WERI-Rb-1 (cell line): ENCODE results near the gene TMC6.
"Not testable (repeated sequence)": the region's sequence is repeated elsewhere in the genome, so short reads cannot be mapped to it uniquely, and the experiment has no call there.

Source experiments
- DNase-seq: peaks from one replicate; pipeline ENCODE4 v3.0.0-alpha.2; 2020
- H3K27ac ChIP-seq: fragments of 250-450 bp; sonication (Bioruptor Pico); 2 replicates; pipeline ENCODE4 v1.5.1; 2020; ENCODE audit warnings: mild to moderate bottlenecking, moderate library complexity
- H3K27me3 ChIP-seq: fragments of 250-450 bp; sonication (Bioruptor Pico); 2 replicates; pipeline ENCODE4 v1.5.1; 2021; ENCODE audit warnings: mild to moderate bottlenecking, low read depth, moderate library complexity; ENCODE audit not compliant: insufficient read depth, severe bottlenecking
- H3K36me3 ChIP-seq: fragments of 250-450 bp; sonication (Bioruptor Pico); 2 replicates; pipeline ENCODE4 v1.5.1; 2020; ENCODE audit warnings: mild to moderate bottlenecking, moderate library complexity
- H3K4me3 ChIP-seq: 2 replicates; pipeline ENCODE4 v1.5.1; 2011; ENCODE audit warnings: low read depth, mild to moderate bottlenecking, control low read depth, low read length
- H3K9me3 ChIP-seq: fragments of 250-450 bp; sonication (Bioruptor Pico); 2 replicates; pipeline ENCODE4 v1.5.1; 2021; ENCODE audit warnings: mild to moderate bottlenecking, moderate library complexity; ENCODE audit not compliant: severe bottlenecking
- CTCF ChIP-seq: IDR thresholded peaks from 2 replicates; pipeline ENCODE4 v1.5.1; 2011; ENCODE audit warnings: low read depth, mild to moderate bottlenecking, control low read depth, inconsistent platforms, low read length

TMC6 gene

GRCh38 chr17:78173097-78173715 lies 44.7 kb upstream of the TMC6 start:
- Histone ChIP-seq H3K27me3 (no peaks in the 10 kb centered on the region), H3K4me3 (no peak overlapping the region), H3K36me3 (peaks cover 75% of the 10 kb centered on the region), H3K27ac (no peak overlapping the region), H3K9me3 (no peaks in the 10 kb centered on the region)
- no peak for TF ChIP-seq CTCF
- DNase-seq: no peak

- Histone ChIP-seq H3K4me3 (no peak overlapping the region), H3K9me3 (no peaks in the 10 kb centered on the region), H3K27me3 (no peaks in the 10 kb centered on the region), H3K27ac (no peak overlapping the region), H3K36me3 (peaks cover 68% of the 10 kb centered on the region)
- no peak for DNase-seq
- no peak for TF ChIP-seq CTCF
Measured at GRCh38 chr17:78172249-78173051, 43.9 kb upstream of the TMC6 start.

- not testable (repeated sequence) for H3K27ac ChIP-seq, H3K4me3 ChIP-seq, DNase-seq, H3K9me3 ChIP-seq, H3K27me3 ChIP-seq
- H3K36me3 ChIP-seq: peaks cover 61% of the 10 kb centered on the region
Measured at GRCh38 chr17:78171591-78172248, 43.2 kb upstream of the TMC6 start.

- Histone ChIP-seq H3K27me3 (no peaks in the 10 kb centered on the region), H3K4me3 (no peak overlapping the region), H3K36me3 (peaks cover 55% of the 10 kb centered on the region), H3K9me3 (no peaks in the 10 kb centered on the region), H3K27ac (no peak overlapping the region)
- TF ChIP-seq CTCF: no peak
- no peak for DNase-seq
Measured at GRCh38 chr17:78170692-78171590, 42.4 kb upstream of the TMC6 start.

- Histone ChIP-seq H3K36me3 (peaks cover 37% of the 10 kb centered on the region), H3K4me3 (peak overlapping the region; percentile 82), H3K27me3 (no peaks in the 10 kb centered on the region), H3K9me3 (no peaks in the 10 kb centered on the region), H3K27ac (peak overlapping the region; percentile 68; the same call in 1 of the 2 replicates)
- no peak for TF ChIP-seq CTCF
- DNase-seq: peak; percentile 81
Measured at GRCh38 chr17:78168903-78169793, 40.6 kb upstream of the TMC6 start.
